ENCODE data around the gene NRIP1. TPM values are rescaled to one million over a fixed set of nuclear protein-coding genes. Genes with fewer than 3 reads are reported as not detected.

NRIP1 gene
- total RNA-seq, 2 donors from 2014 or later, result 49.5 to 89.3 TPM

GRCh38 chr21:15061747-15062605 lies 2.8 kb downstream of the NRIP1 start:
- TF ChIP-seq, protein P1, sequence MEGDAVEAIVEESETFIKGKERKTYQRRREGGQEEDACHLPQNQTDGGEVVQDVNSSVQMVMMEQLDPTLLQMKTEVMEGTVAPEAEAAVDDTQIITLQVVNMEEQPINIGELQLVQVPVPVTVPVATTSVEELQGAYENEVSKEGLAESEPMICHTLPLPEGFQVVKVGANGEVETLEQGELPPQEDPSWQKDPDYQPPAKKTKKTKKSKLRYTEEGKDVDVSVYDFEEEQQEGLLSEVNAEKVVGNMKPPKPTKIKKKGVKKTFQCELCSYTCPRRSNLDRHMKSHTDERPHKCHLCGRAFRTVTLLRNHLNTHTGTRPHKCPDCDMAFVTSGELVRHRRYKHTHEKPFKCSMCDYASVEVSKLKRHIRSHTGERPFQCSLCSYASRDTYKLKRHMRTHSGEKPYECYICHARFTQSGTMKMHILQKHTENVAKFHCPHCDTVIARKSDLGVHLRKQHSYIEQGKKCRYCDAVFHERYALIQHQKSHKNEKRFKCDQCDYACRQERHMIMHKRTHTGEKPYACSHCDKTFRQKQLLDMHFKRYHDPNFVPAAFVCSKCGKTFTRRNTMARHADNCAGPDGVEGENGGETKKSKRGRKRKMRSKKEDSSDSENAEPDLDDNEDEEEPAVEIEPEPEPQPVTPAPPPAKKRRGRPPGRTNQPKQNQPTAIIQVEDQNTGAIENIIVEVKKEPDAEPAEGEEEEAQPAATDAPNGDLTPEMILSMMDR (IDR thresholded peaks at IDR 0.05), result no peak
- Histone ChIP-seq H3K9ac (ENCODE audit: low read depth in 2 of 2, low read length in 2 of 2) (peak overlapping the region in 1 of 2 donors; percentile 94), H3K4me3 (peak overlapping the region; percentile 4), H3K27ac (peak overlapping the region; percentile 28), H3K4me1 (peaks cover 10% of the 10 kb centered on the region), H3K36me3 (no peaks in the 10 kb centered on the region), H3K9me3 (no peaks in the 10 kb centered on the region), H3K27me3 (no peaks in the 10 kb centered on the region)
- no peak for DNase-seq
- intact Hi-C loops (cut with DNase I), result loop anchor here (10.0 kb wide), 2 partner anchors 197 to 423 kb away; no protein-coding TSS in a partner anchor

GRCh38 chr21:15061279-15061678 lies 3.5 kb downstream of the NRIP1 start:
- no peak overlapping the region for H3K4me3 ChIP-seq
- intact Hi-C loops (cut with DNase I), result loop anchor here (10.0 kb wide), 2 partner anchors 196 to 424 kb away; no protein-coding TSS in a partner anchor

DNA sequence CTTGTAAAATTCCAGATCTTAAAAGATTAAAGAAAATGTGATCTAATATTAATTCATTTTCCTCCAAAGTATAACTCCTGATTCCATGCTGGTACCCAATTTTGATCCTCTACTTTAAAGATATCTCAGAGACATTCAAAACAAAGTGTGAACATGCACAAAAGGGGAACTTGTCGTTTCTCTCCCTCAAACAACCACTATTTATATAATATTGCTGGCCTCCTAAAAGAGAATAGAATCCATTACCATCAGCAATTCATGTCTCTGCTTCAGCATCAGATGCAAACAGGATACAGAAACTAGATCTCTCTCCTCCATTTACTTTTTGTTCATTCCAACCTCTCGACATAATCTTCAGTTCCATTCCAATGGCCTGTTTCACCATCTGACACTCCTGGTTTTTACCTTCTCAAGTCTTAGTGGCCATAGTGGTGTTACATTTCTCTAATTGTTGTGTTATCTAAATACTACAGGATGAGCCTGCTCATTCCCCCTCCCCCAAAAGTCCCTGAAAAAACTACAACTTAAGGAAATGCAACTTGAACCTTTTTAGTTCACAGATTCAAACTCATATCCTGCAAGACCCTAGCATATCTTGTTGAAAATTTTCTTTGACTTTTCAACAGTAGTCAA lies 4.1 kb downstream of the NRIP1 start:
- H3K4me1 ChIP-seq, result peaks cover 10% of the 10 kb centered on the region
- TF ChIP-seq, protein P1 (IDR thresholded peaks at IDR 0.05), result no peak
- no peaks in the 10 kb centered on the region for H3K36me3 ChIP-seq
- intact Hi-C loops (cut with DNase I), result loop anchor here (10.0 kb wide), 2 partner anchors 196 to 424 kb away; no protein-coding TSS in a partner anchor
- DNase-seq, result no peak
- peak overlapping the region; percentile 28 for H3K27ac ChIP-seq
- no peak overlapping the region for H3K4me3 ChIP-seq
- peak overlapping the region in 1 of 2 donors; percentile 94 for H3K9ac ChIP-seq (ENCODE audit: low read depth in 2 of 2, low read length in 2 of 2)
- H3K27me3 ChIP-seq, result no peaks in the 10 kb centered on the region
- no peaks in the 10 kb centered on the region for H3K9me3 ChIP-seq

More at GRCh38 chr21:15061279-15061678, 3.5 kb downstream of the NRIP1 start:
- no peak for DNase-seq
- peak overlapping the region in 1 of 2 donors; percentile 94 for H3K9ac ChIP-seq (ENCODE audit: low read depth in 2 of 2, low read length in 2 of 2)
- H3K4me1 ChIP-seq, result peaks cover 10% of the 10 kb centered on the region
- H3K27ac ChIP-seq, result peak overlapping the region; percentile 28
- H3K36me3 ChIP-seq, result no peaks in the 10 kb centered on the region
- TF ChIP-seq, protein P1 (IDR thresholded peaks at IDR 0.05), result no peak
- no peaks in the 10 kb centered on the region for H3K9me3 ChIP-seq
- H3K27me3 ChIP-seq, result no peaks in the 10 kb centered on the region

DNA sequence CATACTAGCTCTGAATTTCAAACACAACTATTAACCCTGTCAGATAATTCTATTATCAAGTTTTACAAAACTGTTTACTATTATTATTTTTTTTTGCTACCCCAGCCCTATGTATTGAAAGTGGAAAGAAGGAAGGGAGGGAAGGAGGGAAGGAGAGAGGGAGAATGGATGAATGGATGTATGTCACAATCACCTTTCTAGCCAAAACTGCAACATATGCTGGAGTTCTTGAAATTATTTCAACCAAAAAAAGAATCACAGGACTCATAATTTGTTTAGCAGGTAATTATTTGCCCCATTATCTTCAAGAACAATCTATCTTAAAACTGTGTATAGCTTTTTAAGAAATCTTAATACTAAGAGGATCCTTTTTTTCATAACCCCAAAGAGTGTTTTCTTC lies 5.4 kb downstream of the NRIP1 start:
- DNase-seq, result no peak
- Histone ChIP-seq H3K27ac (peak overlapping the region; percentile 64), H3K36me3 (no peaks in the 10 kb centered on the region), H3K4me1 (peaks cover 10% of the 10 kb centered on the region), H3K27me3 (no peaks in the 10 kb centered on the region), H3K4me3 (no peak overlapping the region), H3K9ac (ENCODE audit: low read depth in 2 of 2, low read length in 2 of 2) (no peak overlapping the region), H3K9me3 (no peaks in the 10 kb centered on the region)
- intact Hi-C loops (cut with DNase I), result no loop called here
- TF ChIP-seq, protein P1 (IDR thresholded peaks at IDR 0.05), result no peak

GRCh38 chr21:15058854-15059263 lies 5.9 kb downstream of the NRIP1 start:
- intact Hi-C loops (cut with DNase I), result no loop called here
- Histone ChIP-seq H3K27ac (peak overlapping the region; percentile 64), H3K9ac (ENCODE audit: low read depth in 2 of 2, low read length in 2 of 2) (peak overlapping the region in 1 of 2 donors; percentile 30), H3K4me1 (peaks cover 10% of the 10 kb centered on the region), H3K4me3 (no peak overlapping the region), H3K9me3 (no peaks in the 10 kb centered on the region), H3K27me3 (no peaks in the 10 kb centered on the region), H3K36me3 (no peaks in the 10 kb centered on the region)
- no peak for DNase-seq
- TF ChIP-seq, protein P1 (IDR thresholded peaks at IDR 0.05), result no peak

Data from colonic mucosa (tissue), 4 donors.